WTC11 (cell line): ENCODE measurements around the gene UGT2B7. TPM values are rescaled to one million over a fixed set of nuclear protein-coding genes. Genes with fewer than 3 reads are reported as not detected.
A peak's percentile ranks its signal among the peaks of the same experiment; 100 is the strongest.

ENCODE experiments used
- ATAC-seq: fragments of 200-7000 bp; cut with Tn5 transposase; 2 replicates; pipeline ENCODE4 v1.10.0; 2021; ENCODE audit warnings: mild to moderate bottlenecking, moderate library complexity
- CTCF ChIA-PET: fragments of 300-600 bp; sonication (Branson Sonifier 250); formaldehyde crosslinking; loops from one replicate; lab custom pipeline; 2021; ENCODE audit warnings: antibody characterized with exemption; lab: Charles Lee
- POLR2A ChIA-PET: fragments of 350-600 bp; sonication (Branson Sonifier 250); formaldehyde crosslinking; loops from one replicate; lab custom pipeline; 2021; ENCODE audit warnings: antibody characterized with exemption; lab: Charles Lee
- DNase-seq: peaks from one replicate; pipeline ENCODE4 v3.0.0; 2021; ENCODE audit warnings: low spot score
- H3K27ac Mint-ChIP-seq: 2 replicates; pipeline ENCODE4 v1.8.0; 2021; ENCODE audit warnings: mixed read lengths
- H3K27me3 Mint-ChIP-seq: 2 replicates; pipeline ENCODE4 v1.8.0; 2021; ENCODE audit warnings: low read depth, mild to moderate bottlenecking, moderate library complexity, mixed read lengths
- H3K36me3 Mint-ChIP-seq: 2 replicates; pipeline ENCODE4 v1.8.0; 2021; ENCODE audit warnings: mixed read lengths
- H3K4me1 Mint-ChIP-seq: 2 replicates; pipeline ENCODE4 v1.8.0; 2022; ENCODE audit warnings: mixed read lengths
- H3K4me3 Mint-ChIP-seq: 2 replicates; pipeline ENCODE4 v1.8.0; 2021; ENCODE audit warnings: mild to moderate bottlenecking, moderate library complexity, mixed read lengths
- H3K9me3 Mint-ChIP-seq: 2 replicates; pipeline ENCODE4 v1.8.0; 2021; ENCODE audit warnings: mixed read lengths
- ATF1 ChIP-seq: sonication (generic); formaldehyde crosslinking; IDR thresholded peaks from 2 replicates; pipeline ENCODE4 v1.8.1; 2023; ENCODE audit warnings: mild to moderate bottlenecking, moderate library complexity, missing genetic modification reagents
- ATF2 ChIP-seq: sonication (generic); formaldehyde crosslinking; IDR thresholded peaks from 2 replicates; pipeline ENCODE4 v1.8.1; 2022; ENCODE audit warnings: low read depth, missing genetic modification reagents, borderline replicate concordance
- CDX4 ChIP-seq: fragments of 250-450 bp; sonication (Bioruptor Pico); IDR thresholded peaks from 2 replicates; pipeline ENCODE4 v1.9.0; 2021; ENCODE audit warnings: moderate library complexity, mild to moderate bottlenecking, inconsistent platforms, borderline replicate concordance
- E2F1 ChIP-seq: sonication (generic); formaldehyde crosslinking; IDR thresholded peaks from 2 replicates; pipeline ENCODE4 v1.8.0; 2022; ENCODE audit warnings: mild to moderate bottlenecking, missing genetic modification reagents
- FOXJ3 ChIP-seq: sonication (generic); formaldehyde crosslinking; IDR thresholded peaks from 2 replicates; pipeline ENCODE4 v1.9.0; 2021; ENCODE audit warnings: missing genetic modification reagents, mild to moderate bottlenecking, borderline replicate concordance
- FOXP1 ChIP-seq: sonication (generic); formaldehyde crosslinking; IDR thresholded peaks from 2 replicates; pipeline ENCODE4 v1.8.0; 2022; ENCODE audit warnings: missing genetic modification reagents, mild to moderate bottlenecking, moderate library complexity, borderline replicate concordance
- HMGXB4 ChIP-seq: sonication (generic); formaldehyde crosslinking; IDR thresholded peaks from 2 replicates; pipeline ENCODE4 v1.8.1; 2023; ENCODE audit warnings: mild to moderate bottlenecking, moderate library complexity, missing genetic modification reagents
- JUN ChIP-seq: sonication (generic); formaldehyde crosslinking; IDR thresholded peaks from 2 replicates; pipeline ENCODE4 v1.8.0; 2023; ENCODE audit warnings: mild to moderate bottlenecking, missing genetic modification reagents
- NFE2L1 ChIP-seq: sonication (generic); formaldehyde crosslinking; IDR thresholded peaks from 2 replicates; pipeline ENCODE4 v1.8.1; 2023; ENCODE audit warnings: missing genetic modification reagents
- NR3C1 ChIP-seq: sonication (generic); formaldehyde crosslinking; conservative IDR thresholded peaks from 2 replicates; pipeline ENCODE4 v1.8.1; 2023; ENCODE audit warnings: low read depth, mild to moderate bottlenecking, missing genetic modification reagents
- OVOL2 ChIP-seq: fragments of 250-450 bp; sonication (Bioruptor Pico); IDR thresholded peaks from 2 replicates; pipeline ENCODE4 v1.9.0; 2021; ENCODE audit warnings: mild to moderate bottlenecking, borderline replicate concordance
- RELA ChIP-seq: sonication (generic); formaldehyde crosslinking; IDR thresholded peaks from 2 replicates; pipeline ENCODE4 v1.8.1; 2022; ENCODE audit warnings: missing genetic modification reagents, mild to moderate bottlenecking, borderline replicate concordance
- SMAD3 ChIP-seq: sonication (generic); formaldehyde crosslinking; IDR thresholded peaks from 2 replicates; pipeline ENCODE4 v1.8.0; 2022; ENCODE audit warnings: missing genetic modification reagents, mild to moderate bottlenecking, borderline replicate concordance
- SMAD4 ChIP-seq: sonication (generic); formaldehyde crosslinking; IDR thresholded peaks from 2 replicates; pipeline ENCODE4 v1.8.0; 2022; ENCODE audit warnings: mild to moderate bottlenecking, missing genetic modification reagents
- ZMAT4 ChIP-seq: fragments of 250-450 bp; sonication (Bioruptor Pico); IDR thresholded peaks from 2 replicates; pipeline ENCODE4 v1.9.0; 2021; ENCODE audit warnings: mild to moderate bottlenecking
- ZNF219 ChIP-seq: sonication (generic); formaldehyde crosslinking; IDR thresholded peaks from 2 replicates; pipeline ENCODE4 v1.8.0; 2023; ENCODE audit warnings: missing genetic modification reagents, mild to moderate bottlenecking, borderline replicate concordance
- ZNF396 ChIP-seq: fragments of 250-450 bp; sonication (Bioruptor Pico); IDR thresholded peaks from 2 replicates; pipeline ENCODE4 v1.8.0; 2021; ENCODE audit warnings: mild to moderate bottlenecking, moderate library complexity, borderline replicate concordance
- ZNF416 ChIP-seq: fragments of 250-450 bp; sonication (Bioruptor Pico); IDR thresholded peaks from 2 replicates; pipeline ENCODE4 v1.9.0; 2021; ENCODE audit warnings: mild to moderate bottlenecking, inconsistent platforms
- ZNF512 ChIP-seq: sonication (generic); formaldehyde crosslinking; IDR thresholded peaks from 2 replicates; pipeline ENCODE4 v1.8.1; 2022; ENCODE audit warnings: missing genetic modification reagents, borderline replicate concordance
- ZNF671 ChIP-seq: fragments of 250-450 bp; sonication (Bioruptor Pico); IDR thresholded peaks from 2 replicates; pipeline ENCODE4 v1.8.0; 2021; ENCODE audit warnings: mild to moderate bottlenecking
- ZSCAN18 ChIP-seq: fragments of 250-450 bp; sonication (Bioruptor Pico); IDR thresholded peaks from 2 replicates; pipeline ENCODE4 v2.1.2; 2022; ENCODE audit warnings: mild to moderate bottlenecking, moderate library complexity
- total RNA-seq: library from RNA; stranded (reverse); gene quantifications from 3 replicates; pipeline ENCODE4 v1.2.3, GENCODE V29; 2021

UGT2B7 gene
- total RNA-seq, 1 experiment from 2014 or later: not detected

GRCh38 chr4:69115851-69116213 is 19.6 kb downstream of the UGT2B7 start:
- Mint-ChIP-seq H3K27ac (no peak overlapping the region), H3K4me3 (no peak overlapping the region), H3K9me3 (peaks cover 6% of the 10 kb centered on the region), H3K4me1 (no peaks in the 10 kb centered on the region), H3K36me3 (0 out of 2 replicates have a peak, but pooled peaks cover 3% of the 10 kb centered on the region), H3K27me3 (no peaks in the 10 kb centered on the region)
- CTCF ChIA-PET: no interaction called here
- POLR2A ChIA-PET: no interaction called here
- ATAC-seq (no peak), DNase-seq (no peak)
- no peak for TF ChIP-seq ZNF671 (CRISPR knock-in tag)
- TF ChIP-seq JUN: no peak
- no peak for TF ChIP-seq ZNF416 (CRISPR knock-in tag)
- TF ChIP-seq ATF1 (CRISPR knock-in tag): no peak

GRCh38 chr4:69116645-69117321 is 20.5 kb downstream of the UGT2B7 start:
- no peak for DNase-seq
- Mint-ChIP-seq H3K9me3 (peaks cover 6% of the 10 kb centered on the region), H3K4me3 (no peak overlapping the region), H3K27ac (no peak overlapping the region), H3K27me3 (no peaks in the 10 kb centered on the region), H3K36me3 (0 out of 2 replicates have a peak, but pooled peaks cover 3% of the 10 kb centered on the region), H3K4me1 (no peaks in the 10 kb centered on the region)
- CTCF ChIA-PET: no interaction called here
- no peak for TF ChIP-seq ZMAT4 (CRISPR knock-in tag)
- peak; percentile 32; the same call in 1 of the 2 replicates for TF ChIP-seq CDX4 (CRISPR knock-in tag)
- no peak for ATAC-seq
- POLR2A ChIA-PET: no interaction called here

- no peak for TF ChIP-seq FOXP1 (CRISPR knock-in tag)
- no peak for TF ChIP-seq FOXJ3
- TF ChIP-seq ZNF396 (CRISPR knock-in tag): no peak
- no peak for TF ChIP-seq OVOL2 (CRISPR knock-in tag)
- TF ChIP-seq ZNF671 (CRISPR knock-in tag): no peak
- no peak for TF ChIP-seq ZNF219 (CRISPR knock-in tag)
- Mint-ChIP-seq H3K27me3 (no peaks in the 10 kb centered on the region), H3K4me3 (no peak overlapping the region), H3K9me3 (peaks cover 14% of the 10 kb centered on the region), H3K36me3 (0 out of 2 replicates have a peak, but pooled peaks cover 2% of the 10 kb centered on the region), H3K4me1 (no peaks in the 10 kb centered on the region), H3K27ac (no peak overlapping the region)
- ATAC-seq (no peak), DNase-seq (no peak)
- ChIA-PET POLR2A (interaction anchor here (0.6 kb wide), 1 partner anchor 22 kb away, joined by 7 read pairs; no protein-coding TSS in a partner anchor), CTCF (no interaction called here)
Measured at GRCh38 chr4:69120870-69121269, 24.6 kb downstream of the UGT2B7 start.

- Mint-ChIP-seq H3K4me3 (no peak overlapping the region), H3K27ac (no peak overlapping the region), H3K36me3 (no peaks in the 10 kb centered on the region), H3K4me1 (no peaks in the 10 kb centered on the region), H3K9me3 (peaks cover 10% of the 10 kb centered on the region), H3K27me3 (no peaks in the 10 kb centered on the region)
- ChIA-PET POLR2A (no interaction called here), CTCF (no interaction called here)
- no peak for DNase-seq
- ATAC-seq: no peak
- TF ChIP-seq ZSCAN18 (CRISPR knock-in tag): no peak
- TF ChIP-seq E2F1 (CRISPR knock-in tag): no peak
- TF ChIP-seq NR3C1 (CRISPR knock-in tag): no peak
- no peak for TF ChIP-seq SMAD3 (CRISPR knock-in tag)
- no peak for TF ChIP-seq ZNF512 (CRISPR knock-in tag)
- TF ChIP-seq NFE2L1 (CRISPR knock-in tag): no peak
- no peak for TF ChIP-seq SMAD4 (CRISPR knock-in tag)
- TF ChIP-seq ATF2 (CRISPR knock-in tag): no peak
- no peak for TF ChIP-seq HMGXB4
- no peak for TF ChIP-seq RELA (CRISPR knock-in tag)
- TF ChIP-seq, all 79 proteins: peak for 0
Measured at GRCh38 chr4:69122476-69122875, 26.2 kb downstream of the UGT2B7 start.
